Measurements from ENCODE around the gene SYCP2L. TPM values are rescaled to one million over a fixed set of nuclear protein-coding genes. Genes with fewer than 3 reads are reported as not detected.

SYCP2L gene
- under 0.01 and 0.11 TPM in 2 replicates for total RNA-seq

GRCh38 chr6:10886691-10887502, at the start of gene SYCP2L:
TSS of gene SYCP2L (plus strand) at chr6:10887052. CDS start at chr6:10887127, 75 bp downstream.

GRCh38 chr6:10837995-10838793, 48.7 kb upstream of the SYCP2L start, which contains the start of gene MAK:
TSS of gene MAK (minus strand) at chr6:10838539. CDS start at chr6:10830648, 7,891 bp downstream.

Other genes starting within 250 kb of the SYCP2L start
- not detected in 2 replicates for gene C6orf52, start 192.4 kb upstream of the SYCP2L start, total RNA-seq
- 5.5 and 9.3 TPM in 2 replicates for gene PAK1IP1, start 192.1 kb upstream of the SYCP2L start, total RNA-seq
- gene TMEM14C, start 164.0 kb upstream of the SYCP2L start, total RNA-seq = 111 and 126 TPM in 2 replicates
- 34.2 and 71.1 TPM in 2 replicates for gene TMEM14B, start 139.2 kb upstream of the SYCP2L start, total RNA-seq
- gene MAK, start 48.5 kb upstream of the SYCP2L start, total RNA-seq = under 0.01 TPM in 1 of 2 replicates, not detected in the other
- not detected in 2 replicates for gene GCM2, start 5.0 kb upstream of the SYCP2L start, total RNA-seq
- gene ELOVL2, start 157.3 kb downstream of the SYCP2L start, total RNA-seq = not detected in 2 replicates
- gene SMIM13, start 206.8 kb downstream of the SYCP2L start, total RNA-seq = 8.6 and 8.9 TPM in 2 replicates
- gene ERVFRD-1, start 224.7 kb downstream of the SYCP2L start, total RNA-seq = under 0.01 and 0.11 TPM in 2 replicates

Data from placental epithelial cell (primary cell).